Measurements from ENCODE around the gene LRFN3.
"Not testable (repeated sequence)": the region's sequence is repeated elsewhere in the genome, so short reads cannot be mapped to it uniquely, and the experiment has no call there.

LRFN3 gene

DNA sequence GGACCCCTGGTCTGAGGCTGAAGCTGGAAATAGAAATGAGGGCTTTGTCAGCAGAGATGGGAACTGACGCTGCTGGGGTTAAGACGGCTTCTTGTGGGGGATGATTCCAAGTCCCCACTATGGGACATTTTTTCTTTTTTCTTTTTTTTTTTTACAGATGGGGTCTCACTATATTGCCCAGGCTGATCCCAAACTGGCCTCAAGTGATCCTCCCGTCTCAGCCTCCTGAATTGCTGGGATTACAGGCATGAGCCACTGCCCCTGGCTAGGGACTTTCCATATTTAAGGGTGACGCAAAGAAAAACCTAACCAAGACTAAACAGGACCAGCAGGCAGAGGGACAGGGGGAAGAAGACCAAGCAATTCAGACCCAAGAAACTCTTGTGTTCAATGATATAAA is 10.0 kb downstream of the LRFN3 start:
- H3K4me3 ChIP-seq (ENCODE audit: low read length) = no peak overlapping the region
- DNase-seq (ENCODE audit: low read depth) = no peak
- TF ChIP-seq, protein P1, sequence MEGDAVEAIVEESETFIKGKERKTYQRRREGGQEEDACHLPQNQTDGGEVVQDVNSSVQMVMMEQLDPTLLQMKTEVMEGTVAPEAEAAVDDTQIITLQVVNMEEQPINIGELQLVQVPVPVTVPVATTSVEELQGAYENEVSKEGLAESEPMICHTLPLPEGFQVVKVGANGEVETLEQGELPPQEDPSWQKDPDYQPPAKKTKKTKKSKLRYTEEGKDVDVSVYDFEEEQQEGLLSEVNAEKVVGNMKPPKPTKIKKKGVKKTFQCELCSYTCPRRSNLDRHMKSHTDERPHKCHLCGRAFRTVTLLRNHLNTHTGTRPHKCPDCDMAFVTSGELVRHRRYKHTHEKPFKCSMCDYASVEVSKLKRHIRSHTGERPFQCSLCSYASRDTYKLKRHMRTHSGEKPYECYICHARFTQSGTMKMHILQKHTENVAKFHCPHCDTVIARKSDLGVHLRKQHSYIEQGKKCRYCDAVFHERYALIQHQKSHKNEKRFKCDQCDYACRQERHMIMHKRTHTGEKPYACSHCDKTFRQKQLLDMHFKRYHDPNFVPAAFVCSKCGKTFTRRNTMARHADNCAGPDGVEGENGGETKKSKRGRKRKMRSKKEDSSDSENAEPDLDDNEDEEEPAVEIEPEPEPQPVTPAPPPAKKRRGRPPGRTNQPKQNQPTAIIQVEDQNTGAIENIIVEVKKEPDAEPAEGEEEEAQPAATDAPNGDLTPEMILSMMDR (conservative IDR thresholded peaks at IDR 0.05; ENCODE audit: low read depth, low read length) = no peak

DNA sequence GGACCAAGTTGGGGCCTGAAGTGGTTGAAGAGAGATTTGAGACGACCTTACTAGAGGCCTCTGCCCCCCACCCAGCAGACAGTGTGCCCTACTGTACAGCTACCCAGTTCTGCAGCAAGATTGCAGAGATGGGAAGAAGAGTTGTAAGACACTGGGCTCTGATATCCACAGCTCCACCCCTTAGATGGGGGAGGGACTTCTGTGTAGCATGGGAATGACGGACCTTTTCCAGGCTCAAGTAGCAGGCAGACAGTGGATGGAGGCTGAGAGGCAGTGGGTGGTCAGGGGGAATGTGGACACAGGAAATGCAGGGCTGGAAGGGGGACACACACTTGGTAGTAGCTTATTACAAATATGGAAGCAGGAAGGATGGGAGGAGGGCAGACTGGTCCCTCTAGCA is 13.0 kb downstream of the LRFN3 start:
- DNase-seq (ENCODE audit: low read depth) = no peak
- no peak overlapping the region for H3K4me3 ChIP-seq (ENCODE audit: low read length)
- TF ChIP-seq, protein P1 (conservative IDR thresholded peaks at IDR 0.05; ENCODE audit: low read depth, low read length) = no peak

DNA sequence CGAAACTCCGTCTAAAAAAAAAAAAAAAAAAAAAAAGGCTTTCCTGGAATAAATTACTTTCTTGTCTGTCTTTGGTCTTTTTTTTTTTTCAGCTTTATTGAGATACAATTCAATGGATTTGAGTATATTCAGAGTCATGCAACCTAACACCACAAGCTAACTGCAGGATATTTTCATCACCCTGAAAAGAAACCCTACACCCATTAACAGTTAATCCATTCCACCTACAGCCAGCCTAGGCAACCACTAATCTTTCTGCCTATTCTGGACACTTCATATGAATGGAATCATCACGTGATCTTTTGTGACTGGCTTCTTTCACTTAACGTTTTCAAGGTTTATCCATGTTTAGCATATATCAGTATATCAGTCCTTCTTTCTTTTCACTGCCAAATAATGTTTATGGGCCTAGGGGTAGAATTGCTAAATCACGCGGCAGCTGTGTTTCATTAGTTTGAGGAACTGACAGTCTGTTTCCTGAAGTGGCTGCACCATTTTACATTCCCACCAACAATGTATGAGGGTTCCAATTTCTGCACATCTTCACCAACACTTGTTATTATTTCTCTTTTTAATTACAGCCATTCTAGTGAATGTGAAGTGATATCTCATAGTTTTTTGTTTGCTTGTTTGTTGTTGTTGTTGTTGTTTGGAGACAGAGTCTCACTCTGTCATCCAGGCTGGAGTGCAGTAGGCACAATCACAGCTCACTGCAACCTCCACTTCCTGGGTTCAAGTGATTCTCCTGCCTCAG is 19.9 kb downstream of the LRFN3 start:
- TF ChIP-seq, protein P1 (conservative IDR thresholded peaks at IDR 0.05; ENCODE audit: low read depth, low read length) = no peak
- H3K4me3 ChIP-seq (ENCODE audit: low read length) = no peak overlapping the region
- no peak for DNase-seq (ENCODE audit: low read depth)

DNA sequence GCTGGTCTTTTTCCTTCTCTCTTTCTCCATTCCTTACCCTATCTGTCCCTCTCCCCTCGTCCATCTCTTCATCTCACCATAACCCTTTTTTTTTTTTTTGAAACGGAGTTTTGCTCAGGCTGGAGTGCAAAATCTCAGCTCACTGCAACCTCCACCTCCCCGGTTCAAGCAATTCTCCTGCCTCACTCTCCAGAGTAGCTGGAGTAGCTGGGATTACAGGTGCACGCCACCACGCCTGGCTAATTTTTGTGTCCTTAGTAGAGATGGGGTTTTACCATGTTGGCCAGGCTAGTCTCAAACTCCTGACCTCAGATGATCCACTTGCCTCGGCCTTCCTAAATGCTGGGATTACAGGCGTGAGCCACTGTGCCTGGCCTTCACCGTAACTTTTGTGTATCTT is 21.2 kb downstream of the LRFN3 start:
- DNase-seq (ENCODE audit: low read depth); H3K4me3 ChIP-seq (ENCODE audit: low read length): not testable (repeated sequence)

DNA sequence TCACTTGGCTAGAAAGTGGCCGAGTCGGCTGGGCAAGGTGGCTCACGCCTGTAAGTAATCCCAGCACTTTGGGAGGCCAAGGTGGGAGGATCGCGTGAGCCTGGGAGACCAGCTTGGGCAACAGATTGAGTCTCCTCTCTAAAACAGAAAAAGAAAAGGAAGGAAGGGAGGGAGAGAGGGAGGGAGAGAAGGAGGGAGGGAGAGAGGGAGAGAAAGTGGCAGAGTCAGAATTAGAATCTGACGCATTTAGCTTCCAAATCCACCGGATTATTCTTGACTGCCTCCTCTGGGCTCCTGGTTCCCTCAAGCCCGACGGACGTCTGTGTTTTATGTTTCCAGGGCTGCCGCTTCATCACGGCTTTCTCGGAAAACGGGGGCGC is 22.5 kb downstream of the LRFN3 start:
- no peak for DNase-seq (ENCODE audit: low read depth)
- H3K4me3 ChIP-seq (ENCODE audit: low read length) = no peak overlapping the region
- TF ChIP-seq, protein P1 (conservative IDR thresholded peaks at IDR 0.05; ENCODE audit: low read depth, low read length) = no peak

DNA sequence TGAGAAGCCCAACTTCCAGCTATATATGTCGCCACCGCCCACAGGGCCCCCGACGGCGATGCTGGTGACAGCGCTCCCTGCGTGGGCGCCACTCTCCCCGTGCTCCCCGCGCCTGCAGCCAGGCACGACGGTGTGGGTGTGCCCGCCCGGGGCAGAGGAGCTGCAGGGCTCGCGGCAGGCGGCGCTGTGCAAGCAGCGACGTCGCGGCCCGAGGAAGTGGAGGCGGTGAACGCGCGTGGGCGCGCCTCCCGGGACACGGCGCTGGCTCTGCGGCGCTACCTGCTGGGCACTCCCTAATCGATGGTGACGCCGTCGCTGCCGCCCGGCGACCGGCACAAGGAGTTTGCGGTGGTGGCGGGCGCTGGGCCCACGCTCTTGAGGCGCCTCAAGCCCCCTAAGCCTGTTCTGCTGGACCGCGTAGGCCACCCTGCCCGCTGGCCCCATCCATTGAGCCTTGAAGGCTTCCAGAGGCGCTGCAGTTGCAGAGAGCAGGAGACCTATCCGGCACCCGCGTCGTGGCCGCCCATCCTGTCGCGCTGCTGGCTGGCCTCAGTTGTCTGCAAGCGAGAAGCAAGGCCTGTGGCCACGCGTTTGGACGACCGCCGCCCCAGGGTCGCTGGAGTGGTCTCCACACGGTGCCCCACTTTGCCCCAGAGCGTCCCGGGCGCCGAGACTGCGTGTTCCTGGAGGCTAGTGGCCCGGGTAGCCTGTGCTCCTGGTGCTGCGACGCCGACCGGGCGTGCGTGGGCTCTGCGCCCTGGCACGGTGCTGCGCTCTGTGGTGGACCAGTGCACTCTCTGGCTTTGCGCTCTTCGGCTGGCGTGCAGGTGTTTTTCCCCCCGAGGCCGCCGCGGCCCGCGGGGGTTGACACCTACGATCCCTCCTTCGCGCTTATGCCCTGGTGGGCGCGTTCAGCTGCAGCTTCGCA is 23.1 kb downstream of the LRFN3 start:
- no peak overlapping the region for H3K4me3 ChIP-seq (ENCODE audit: low read length)

DNA sequence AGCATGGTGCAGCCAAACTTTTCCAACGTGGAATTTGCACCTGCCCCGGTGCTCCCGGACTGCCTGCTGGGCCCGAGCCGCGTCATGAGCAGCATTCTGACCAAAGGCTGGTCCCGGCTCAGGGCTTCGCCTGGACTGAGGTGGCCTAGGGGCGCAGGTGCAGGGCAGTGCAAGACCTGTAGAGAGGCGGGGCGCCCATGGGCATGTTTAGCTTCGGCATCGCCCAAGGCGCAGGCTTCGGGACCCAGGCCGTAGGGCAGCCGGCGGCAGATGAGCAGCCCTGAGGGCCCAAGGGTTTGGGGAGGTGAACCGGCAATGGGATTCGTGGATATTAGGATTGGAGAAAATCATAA is 23.8 kb downstream of the LRFN3 start:
- TF ChIP-seq, protein P1 (conservative IDR thresholded peaks at IDR 0.05; ENCODE audit: low read depth, low read length) = no peak
- no peak for DNase-seq (ENCODE audit: low read depth)
- no peak overlapping the region for H3K4me3 ChIP-seq (ENCODE audit: low read length)

More for the DNA sequence above, 23.1 kb downstream of the LRFN3 start:
- DNase-seq (ENCODE audit: low read depth) = no peak
- TF ChIP-seq, protein P1 (conservative IDR thresholded peaks at IDR 0.05; ENCODE audit: low read depth, low read length) = no peak
